ENCODE results near the gene SLC24A3.

The SLC24A3 gene

GRCh38 chr20:19397666-19398065 is 185.2 kb downstream of the SLC24A3 start:
- no peak for DNase-seq

- no peak for DNase-seq
Measured at GRCh38 chr20:19401096-19401495, 188.7 kb downstream of the SLC24A3 start.

GRCh38 chr20:19403549-19403948 is 191.1 kb downstream of the SLC24A3 start:
- DNase-seq: no peak

- no peak for DNase-seq
Measured at GRCh38 chr20:19404826-19405225, 192.4 kb downstream of the SLC24A3 start.

- no peak for DNase-seq
Measured at GRCh38 chr20:19405958-19406357, 193.5 kb downstream of the SLC24A3 start.

GRCh38 chr20:19406381-19406780 is 193.9 kb downstream of the SLC24A3 start:
- no peak for DNase-seq

- no peak for DNase-seq
Measured at GRCh38 chr20:19407196-19407595, 194.8 kb downstream of the SLC24A3 start.

GRCh38 chr20:19407736-19408135 is 195.3 kb downstream of the SLC24A3 start:
- DNase-seq: no peak

- DNase-seq: no peak
Measured at GRCh38 chr20:19408971-19409370, 196.5 kb downstream of the SLC24A3 start.

GRCh38 chr20:19411811-19412210 is 199.4 kb downstream of the SLC24A3 start:
- DNase-seq: no peak

GRCh38 chr20:19412254-19412653 is 199.8 kb downstream of the SLC24A3 start:
- DNase-seq: no peak

GRCh38 chr20:19414600-19414999 is 202.2 kb downstream of the SLC24A3 start:
- no peak for DNase-seq

GRCh38 chr20:19415786-19416185 is 203.3 kb downstream of the SLC24A3 start:
- DNase-seq: no peak

GRCh38 chr20:19416627-19417026 is 204.2 kb downstream of the SLC24A3 start:
- DNase-seq: no peak

- no peak for DNase-seq
Measured at GRCh38 chr20:19419396-19419795, 207.0 kb downstream of the SLC24A3 start.

- no peak for DNase-seq
Measured at GRCh38 chr20:19423097-19423899, 210.9 kb downstream of the SLC24A3 start.

- DNase-seq: no peak
Measured at GRCh38 chr20:19423900-19424620, 211.6 kb downstream of the SLC24A3 start.

GRCh38 chr20:19426356-19426755 is 213.9 kb downstream of the SLC24A3 start:
- DNase-seq: no peak

- DNase-seq: no peak
Measured at GRCh38 chr20:19427480-19427879, 215.0 kb downstream of the SLC24A3 start.

- no peak for DNase-seq
Measured at GRCh38 chr20:19427913-19428312, 215.5 kb downstream of the SLC24A3 start.

- no peak for DNase-seq
Measured at GRCh38 chr20:19428324-19428723, 215.9 kb downstream of the SLC24A3 start.

GRCh38 chr20:19429538-19429937 is 217.1 kb downstream of the SLC24A3 start:
- no peak for DNase-seq

- DNase-seq: no peak
Measured at GRCh38 chr20:19430641-19431315, 218.3 kb downstream of the SLC24A3 start.

GRCh38 chr20:19431316-19431700 is 218.9 kb downstream of the SLC24A3 start:
- no peak for DNase-seq

Data from KG1 (cell line).